IMR-90 (cell line): ENCODE measurements around the gene ZNF691. TPM values are rescaled to one million over a fixed set of nuclear protein-coding genes. Genes with fewer than 3 reads are reported as not detected.
"Not testable (repeated sequence)": the region's sequence is repeated elsewhere in the genome, so short reads cannot be mapped to it uniquely, and the experiment has no call there.

Experiments
- ATAC-seq: fragments of 200-7000 bp; cut with Tn5 transposase; 2 replicates; pipeline ENCODE4 v1.9.1; 2020; ENCODE audit warnings: low read depth, mild to moderate bottlenecking, moderate library complexity
- BruUV-seq: library from RNA; stranded (reverse); fragments of 400-500 nt; replicated peaks from 2 replicates; lab custom pipeline; 2021; lab: Mats Ljungman, UMichigan
- CTCF ChIA-PET: fragments of 300-600 bp; formaldehyde crosslinking; extraction: SDS; loops from one replicate; lab custom pipeline; 2021; ENCODE audit warnings: antibody characterized with exemption; lab: Yijun Ruan, JAX
- POLR2A ChIA-PET: fragments of 300-600 bp; sonication (Branson Sonifier 250); formaldehyde crosslinking; loops from one replicate; lab custom pipeline; 2022; ENCODE audit warnings: antibody characterized with exemption; ENCODE audit not compliant: unreplicated experiment; lab: Charles Lee
- DNase-seq: peaks from one replicate; pipeline ENCODE4 v3.0.0; 2013
- H2AFZ ChIP-seq: replicated peaks from 2 replicates; pipeline ENCODE3; 2013; ENCODE audit warnings: low read length, mild to moderate bottlenecking; ENCODE audit not compliant: poor library complexity
- H2AK5ac ChIP-seq: 2 replicates; pipeline ENCODE4 v1.6.1; 2013; ENCODE audit warnings: low read depth, low read length, inconsistent platforms
- H2AK9ac ChIP-seq: replicated peaks from 2 replicates; pipeline ENCODE3; 2013; ENCODE audit warnings: mild to moderate bottlenecking, low read depth, low read length, moderate library complexity; ENCODE audit not compliant: poor library complexity
- H2BK120ac ChIP-seq: 2 replicates; pipeline ENCODE4 v1.6.1; 2013; ENCODE audit warnings: low read depth, low read length, inconsistent platforms
- H2BK15ac ChIP-seq: 3 replicates; pipeline ENCODE4 v1.6.1; 2013; ENCODE audit warnings: low read depth, low read length, inconsistent platforms
- H2BK20ac ChIP-seq: 2 replicates; pipeline ENCODE4 v1.6.1; 2013; ENCODE audit warnings: low read depth, mild to moderate bottlenecking, inconsistent platforms, low read length, moderate library complexity
- H2BK5ac ChIP-seq: 2 replicates; pipeline ENCODE4 v1.6.1; 2013; ENCODE audit warnings: mild to moderate bottlenecking, low read depth, low read length, inconsistent platforms; ENCODE audit not compliant: poor library complexity, severe bottlenecking
- H3K14ac ChIP-seq: replicated peaks from 2 replicates; pipeline ENCODE4 v1.6.1; 2013; ENCODE audit warnings: low read depth, low read length, inconsistent platforms
- H3K18ac ChIP-seq: 2 replicates; pipeline ENCODE4 v1.6.1; 2013; ENCODE audit warnings: low read depth, low read length, control low read depth
- H3K23ac ChIP-seq: 2 replicates; pipeline ENCODE4 v1.6.1; 2013; ENCODE audit warnings: low read depth, low read length, inconsistent platforms
- H3K27ac ChIP-seq: 2 replicates; pipeline ENCODE4 v1.5.1; 2013; ENCODE audit warnings: mild to moderate bottlenecking, control low read depth, low read length; ENCODE audit not compliant: insufficient read depth
- H3K27me3 ChIP-seq: 2 replicates; pipeline ENCODE4 v1.6.1; 2013; ENCODE audit warnings: low read length; ENCODE audit not compliant: control insufficient read depth, insufficient read depth
- H3K36me3 ChIP-seq: 2 replicates; pipeline ENCODE4 v1.6.1; 2013; ENCODE audit warnings: low read length, mixed read lengths; ENCODE audit not compliant: control insufficient read depth, insufficient read depth
- H3K4ac ChIP-seq: 2 replicates; pipeline ENCODE4 v1.6.1; 2013; ENCODE audit warnings: low read depth, low read length, inconsistent platforms
- H3K4me1 ChIP-seq: 2 replicates; pipeline ENCODE4 v1.6.1; 2013; ENCODE audit warnings: low read length, mixed read lengths; ENCODE audit not compliant: control insufficient read depth, insufficient read depth
- H3K4me2 ChIP-seq: 2 replicates; pipeline ENCODE4 v1.6.1; 2013; ENCODE audit warnings: low read depth, mild to moderate bottlenecking, control low read depth, low read length, moderate library complexity
- H3K4me3 ChIP-seq: 2 replicates; pipeline ENCODE4 v1.5.1; 2013; ENCODE audit warnings: low read depth, mild to moderate bottlenecking, control low read depth, low read length, moderate library complexity; ENCODE audit not compliant: insufficient read depth
- H3K56ac ChIP-seq: 2 replicates; pipeline ENCODE4 v1.6.1; 2013; ENCODE audit warnings: low read length, inconsistent platforms; ENCODE audit not compliant: insufficient read depth; ENCODE audit errors: extremely low read depth
- H3K79me1 ChIP-seq, 2 experiments: 2 replicates each; pipeline ENCODE4 v1.6.1; 2013; ENCODE audit warnings: low read length in 2 of 2, inconsistent platforms in 1 of 2, low read depth in 1 of 2
- H3K9ac ChIP-seq: 2 replicates; pipeline ENCODE4 v1.6.1; 2013; ENCODE audit warnings: low read depth, low read length, control low read depth
- H3K9me1 ChIP-seq: 2 replicates; pipeline ENCODE4 v1.6.1; 2013; ENCODE audit warnings: low read length, inconsistent platforms; ENCODE audit not compliant: insufficient read depth
- H3K9me3 ChIP-seq: 2 replicates; pipeline ENCODE4 v1.6.1; 2013; ENCODE audit warnings: low read length; ENCODE audit not compliant: control insufficient read depth, insufficient read depth
- H4K20me1 ChIP-seq: 2 replicates; pipeline ENCODE4 v1.6.1; 2013; ENCODE audit warnings: low read length, inconsistent platforms; ENCODE audit not compliant: insufficient read depth
- H4K5ac ChIP-seq: 2 replicates; pipeline ENCODE4 v1.6.1; 2013; ENCODE audit warnings: mild to moderate bottlenecking, low read depth, low read length, control low read depth
- H4K8ac ChIP-seq, 2 experiments: 2 replicates each; pipeline ENCODE4 v1.6.1; 2013; ENCODE audit warnings: low read depth in 2 of 2, low read length in 2 of 2, control low read depth in 1 of 2, inconsistent platforms in 1 of 2
- H4K91ac ChIP-seq: 2 replicates; pipeline ENCODE4 v1.6.1; 2013; ENCODE audit warnings: low read depth, low read length, inconsistent platforms; ENCODE audit not compliant: insufficient read depth
- dilution Hi-C: fragments of 300-500 bp; cut with HindIII; formaldehyde crosslinking; loops from one replicate; pipeline ENCODE4 v1.14.3; 2018; ENCODE audit warnings: low sequenced_read_pairs; ENCODE audit not compliant: unreplicated experiment
- in situ Hi-C: fragments of 300-500 bp; cut with MboI; formaldehyde crosslinking; loops from 3 replicates; pipeline ENCODE4 v1.14.3; 2019; ENCODE audit warnings: low sequenced_read_pairs, inconsistent platforms, mixed read lengths
- intact Hi-C: fragments of 100-400 bp; cut with micrococcal nuclease; formaldehyde crosslinking; loops from 2 replicates; pipeline ENCODE4 v1.10.0; 2022
- polyA plus RNA-seq, 3 experiments: library from polyadenylated mRNA; depleted of rRNA; stranded (reverse); fragments of >200 nt; gene quantifications; 2 replicates each; pipeline ENCODE4 v1.2.3, GENCODE V29; 2012; ENCODE audit warnings: low replicate concordance in 1 of 3
- total RNA-seq: library from RNA; depleted of rRNA; stranded (reverse); fragments of >200 nt; gene quantifications from 2 replicates; pipeline ENCODE4 v1.2.3, GENCODE V29; 2012

ZNF691 gene
- total and polyA plus RNA-seq, 2 of the 4 experiments (the other 2 are of a cell fraction), result 6.8 to 13.6 TPM

GRCh38 chr1:42873108-42873507 lies 26.7 kb downstream of the ZNF691 start:
- H3K9ac ChIP-seq, H2BK20ac ChIP-seq, dilution Hi-C loops, H2AK9ac ChIP-seq, in situ Hi-C loops, H3K56ac ChIP-seq, H3K4me2 ChIP-seq, ATAC-seq, H2AFZ ChIP-seq, intact Hi-C loops, H4K8ac ChIP-seq, BruUV-seq, H4K5ac ChIP-seq, H3K4ac ChIP-seq, H4K20me1 ChIP-seq, H3K9me1 ChIP-seq, H3K18ac ChIP-seq, CTCF ChIA-PET, H4K91ac ChIP-seq, H2BK5ac ChIP-seq, H3K9me3 ChIP-seq, H3K79me1 ChIP-seq, H3K4me3 ChIP-seq, H2AK5ac ChIP-seq, H3K14ac ChIP-seq, H3K36me3 ChIP-seq, H3K27me3 ChIP-seq, DNase-seq, H2BK120ac ChIP-seq, POLR2A ChIA-PET, H3K23ac ChIP-seq, H2BK15ac ChIP-seq, H3K27ac ChIP-seq, H3K4me1 ChIP-seq: not testable (repeated sequence)
